Measurements from ENCODE around the gene SLC13A4.
"Not testable (repeated sequence)": the region's sequence is repeated elsewhere in the genome, so short reads cannot be mapped to it uniquely, and the experiment has no call there.

SLC13A4 gene

DNA sequence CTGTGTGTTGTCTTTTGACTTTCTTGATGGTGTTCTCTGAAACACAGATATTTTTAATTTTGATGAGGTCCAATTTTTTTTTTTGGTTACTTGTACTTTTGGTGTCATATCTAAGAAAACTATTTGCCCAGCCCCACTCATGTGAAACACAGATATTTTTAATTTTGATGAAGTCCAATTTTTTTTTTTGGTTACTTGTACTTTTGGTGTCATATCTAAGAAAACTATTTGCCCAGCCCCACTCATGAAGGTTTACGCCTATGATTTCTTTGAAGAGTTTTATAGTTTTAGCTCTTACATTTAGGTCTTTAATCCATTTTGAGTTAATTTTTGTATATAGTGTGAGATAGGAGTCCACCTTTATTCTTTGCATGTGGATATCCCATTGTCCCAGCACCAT is 60.4 kb downstream of the SLC13A4 start:
- in situ Hi-C loops (cut with HindIII; ENCODE audit: low sequenced_read_pairs), result not testable (repeated sequence)

GRCh38 chr7:135666846-135667245 is 61.1 kb downstream of the SLC13A4 start:
- in situ Hi-C loops (cut with HindIII; ENCODE audit: low sequenced_read_pairs), result no loop called here

DNA sequence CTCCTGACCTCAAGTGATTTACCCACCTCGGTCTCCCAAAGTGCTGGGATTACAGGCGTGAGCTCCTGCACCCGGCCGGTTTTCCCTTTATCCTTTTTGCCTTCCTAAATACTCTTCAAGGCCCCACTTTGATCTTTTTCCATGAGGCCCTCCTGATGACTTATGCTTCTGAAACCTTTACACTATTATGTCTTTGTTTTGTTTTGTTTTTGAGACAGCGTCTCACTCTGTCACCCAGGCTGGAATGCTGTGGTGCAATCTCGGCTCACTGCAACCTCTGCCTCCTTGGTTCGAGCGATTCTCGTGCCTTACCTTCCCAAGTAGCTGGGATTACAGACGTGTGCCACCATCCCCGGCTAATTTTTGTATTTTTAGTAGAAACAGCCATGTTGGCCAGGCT is 61.8 kb downstream of the SLC13A4 start:
- in situ Hi-C loops (cut with HindIII; ENCODE audit: low sequenced_read_pairs), result no loop called here

- in situ Hi-C loops (cut with HindIII; ENCODE audit: low sequenced_read_pairs), result no loop called here
Measured at GRCh38 chr7:135665042-135665441, 62.9 kb downstream of the SLC13A4 start.

GRCh38 chr7:135664046-135664589 is 63.9 kb downstream of the SLC13A4 start:
- in situ Hi-C loops (cut with HindIII; ENCODE audit: low sequenced_read_pairs), result no loop called here

- in situ Hi-C loops (cut with HindIII; ENCODE audit: low sequenced_read_pairs), result no loop called here
Measured at GRCh38 chr7:135662373-135663114, 65.4 kb downstream of the SLC13A4 start, which contains the start of gene STMP1. STMP1 (plus strand) TSS chr7:135662514.

- in situ Hi-C loops (cut with HindIII; ENCODE audit: low sequenced_read_pairs), result no loop called here
Measured at GRCh38 chr7:135662123-135662372, 65.9 kb downstream of the SLC13A4 start.

GRCh38 chr7:135661311-135662122 is 66.5 kb downstream of the SLC13A4 start:
- in situ Hi-C loops (cut with HindIII; ENCODE audit: low sequenced_read_pairs), result no loop called here

GRCh38 chr7:135659159-135659846 is 68.7 kb downstream of the SLC13A4 start:
- in situ Hi-C loops (cut with HindIII; ENCODE audit: low sequenced_read_pairs), result loop anchor here (5.0 kb wide), 1 partner anchor 33 kb away; no protein-coding TSS in a partner anchor

GRCh38 chr7:135658564-135658963 is 69.4 kb downstream of the SLC13A4 start:
- in situ Hi-C loops (cut with HindIII; ENCODE audit: low sequenced_read_pairs), result loop anchor here (5.0 kb wide), 1 partner anchor 34 kb away; no protein-coding TSS in a partner anchor

DNA sequence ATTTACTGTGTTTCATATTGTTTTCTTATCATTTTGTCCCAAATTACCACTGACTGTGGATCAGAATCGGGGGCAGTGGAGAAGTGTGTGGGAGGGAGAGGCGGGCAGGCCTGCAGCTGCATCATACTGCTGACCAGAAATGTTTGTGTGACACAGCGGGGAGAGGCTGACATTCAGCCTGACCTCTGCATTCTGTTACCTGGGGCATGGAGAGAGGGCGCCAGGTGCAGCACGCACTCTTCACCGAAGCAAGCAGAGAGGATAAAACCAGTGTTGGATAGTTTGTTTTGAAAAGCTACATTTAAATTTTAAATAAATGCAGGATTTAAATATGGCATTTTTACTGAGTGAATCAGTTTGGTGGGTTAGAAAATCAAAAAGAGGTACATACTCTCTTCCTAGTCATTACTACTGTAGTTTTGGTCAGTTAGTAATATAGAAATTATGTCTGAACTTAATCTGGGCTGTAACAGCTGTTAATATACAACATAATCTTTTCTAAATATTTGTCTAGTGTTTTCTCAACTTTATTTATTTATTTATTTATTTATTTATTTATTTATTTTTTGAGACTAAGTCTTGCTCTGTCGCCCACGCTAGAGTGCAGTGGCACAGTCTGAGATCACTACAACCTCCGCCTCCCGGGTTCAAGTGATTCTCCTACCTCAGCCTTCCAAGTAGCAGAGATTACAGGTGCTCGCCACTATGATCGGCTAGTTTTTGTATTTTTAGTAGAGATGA is 74.5 kb downstream of the SLC13A4 start:
- in situ Hi-C loops (cut with HindIII; ENCODE audit: low sequenced_read_pairs), result no loop called here

GRCh38 chr7:135650831-135651573 is 77.0 kb downstream of the SLC13A4 start:
- in situ Hi-C loops (cut with HindIII; ENCODE audit: low sequenced_read_pairs), result no loop called here

DNA sequence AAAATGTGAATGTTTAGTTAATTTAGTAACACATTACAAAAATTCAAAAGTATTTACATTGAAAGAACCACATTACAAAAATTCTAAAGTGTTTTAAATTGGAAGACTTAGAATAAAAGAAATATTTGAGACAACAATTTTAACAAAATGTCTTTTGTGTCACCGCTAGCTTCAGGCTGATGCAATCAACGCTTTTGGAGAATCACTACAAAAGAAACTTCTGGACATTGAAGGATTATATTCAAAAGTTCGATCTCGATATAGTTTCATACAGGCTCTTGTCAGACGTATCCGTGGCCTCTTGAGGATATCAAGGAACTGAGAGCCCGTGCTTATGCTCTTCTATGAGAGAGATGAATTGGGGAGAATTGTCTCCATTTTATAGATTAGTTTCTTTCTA is 79.8 kb downstream of the SLC13A4 start:
- in situ Hi-C loops (cut with HindIII; ENCODE audit: low sequenced_read_pairs), result no loop called here

GRCh38 chr7:135647755-135648154 is 80.2 kb downstream of the SLC13A4 start:
- in situ Hi-C loops (cut with HindIII; ENCODE audit: low sequenced_read_pairs), result no loop called here

DNA sequence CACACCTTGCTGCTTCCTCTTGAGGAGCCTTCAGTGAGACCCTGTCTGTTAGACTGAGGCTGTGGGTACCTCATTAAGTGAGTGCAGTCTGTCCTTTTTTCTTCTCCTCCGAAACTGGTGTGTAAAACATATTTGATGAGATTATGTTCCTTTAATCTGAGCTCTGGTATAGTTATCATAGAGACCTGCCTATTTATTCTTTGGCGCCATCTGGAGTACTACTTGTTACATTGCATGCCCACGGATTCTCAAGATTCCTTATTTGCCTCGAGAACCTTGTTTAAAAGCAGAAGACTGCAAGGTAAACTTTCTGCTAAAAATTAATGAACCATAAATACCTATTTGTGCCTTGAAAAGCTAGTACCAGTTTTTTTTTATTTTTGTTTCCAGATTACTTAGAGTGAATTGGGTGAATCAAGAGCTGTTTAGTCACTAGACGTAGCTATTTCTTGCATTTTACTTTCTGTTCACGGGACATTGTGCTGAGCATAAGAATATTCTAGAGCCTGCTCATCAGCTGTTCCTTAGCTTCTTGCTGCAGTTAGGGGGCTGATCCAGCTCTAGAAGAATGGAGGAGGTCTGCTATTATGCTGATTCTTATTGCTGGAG is 82.6 kb downstream of the SLC13A4 start:
- in situ Hi-C loops (cut with HindIII; ENCODE audit: low sequenced_read_pairs), result no loop called here

- in situ Hi-C loops (cut with HindIII; ENCODE audit: low sequenced_read_pairs), result no loop called here
Measured at GRCh38 chr7:135644729-135645128, 83.3 kb downstream of the SLC13A4 start.

DNA sequence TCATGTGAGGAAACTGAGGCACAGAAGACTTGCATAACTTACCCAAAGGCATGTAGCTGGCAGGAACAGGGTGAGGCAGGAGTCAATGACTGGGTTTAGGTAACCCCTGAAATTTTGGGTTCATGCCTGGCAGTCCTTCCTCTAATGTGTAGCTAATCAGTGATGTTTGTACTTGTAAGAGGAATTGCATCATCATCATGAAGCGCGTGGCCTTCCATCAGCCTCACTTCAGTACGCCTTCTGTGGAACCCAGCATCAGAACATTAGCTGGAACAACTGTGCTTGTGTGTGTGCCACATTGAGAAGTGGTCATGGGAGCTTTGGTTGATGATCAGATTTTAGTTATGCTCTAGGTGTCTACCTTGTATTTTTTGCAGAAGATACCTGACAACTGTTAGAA is 83.8 kb downstream of the SLC13A4 start:
- in situ Hi-C loops (cut with HindIII; ENCODE audit: low sequenced_read_pairs), result no loop called here

DNA sequence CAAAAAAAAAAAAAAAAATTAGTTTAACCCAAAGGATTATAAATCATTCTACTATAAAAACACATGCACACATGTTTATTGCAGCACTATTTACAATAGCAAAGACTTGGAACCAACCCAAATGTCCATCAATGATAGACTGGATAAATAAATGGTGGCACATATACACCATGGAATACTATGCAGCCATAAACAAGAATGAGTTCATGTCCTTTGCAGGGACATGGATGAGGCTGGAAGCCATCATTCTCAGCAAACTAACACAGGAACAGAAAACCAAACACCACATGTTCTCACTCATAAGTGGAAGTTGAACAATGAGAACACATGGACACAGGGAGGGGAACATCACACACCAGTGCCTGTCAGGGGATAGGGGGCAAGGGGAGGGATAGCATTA is 88.3 kb downstream of the SLC13A4 start:
- in situ Hi-C loops (cut with HindIII; ENCODE audit: low sequenced_read_pairs), result not testable (repeated sequence)

GRCh38 chr7:135634191-135634878 is 93.7 kb downstream of the SLC13A4 start:
- in situ Hi-C loops (cut with HindIII; ENCODE audit: low sequenced_read_pairs), result no loop called here

Measured in endothelial cell of hepatic sinusoid (primary cell).